Kidney epithelial cell (primary cell): ENCODE data around the gene BCORL1. TPM values are rescaled to one million over a fixed set of nuclear protein-coding genes. Genes with fewer than 3 reads are reported as not detected.

Experiments
- DNase-seq: peaks from one replicate; pipeline ENCODE4 v3.0.0-alpha.2; 2010; ENCODE audit warnings: low read depth
- H3K27me3 ChIP-seq: 2 replicates; pipeline ENCODE4 v1.6.0; 2011; ENCODE audit warnings: low read length; ENCODE audit not compliant: control insufficient read depth, insufficient read depth
- H3K36me3 ChIP-seq: 2 replicates; pipeline ENCODE4 v1.5.1; 2011; ENCODE audit warnings: low read length; ENCODE audit not compliant: control insufficient read depth, insufficient read depth
- H3K4me3 ChIP-seq: 2 replicates; pipeline ENCODE4 v1.5.1; 2011; ENCODE audit warnings: low read depth, mild to moderate bottlenecking, control low read depth, low read length
- CTCF ChIP-seq: IDR thresholded peaks from 2 replicates; pipeline ENCODE4 v1.5.1; 2011; ENCODE audit warnings: mild to moderate bottlenecking, moderate library complexity, low read length, control low read depth, inconsistent platforms; ENCODE audit not compliant: insufficient read depth, poor library complexity, severe bottlenecking
- total RNA-seq: library from RNA; depleted of rRNA; stranded (reverse); fragments of >200 nt; gene quantifications from 2 replicates; pipeline ENCODE4 v1.2.3, GENCODE V29; 2015

The BCORL1 gene
- total RNA-seq, 1 donor from 2014 or later: 4.8 TPM

GRCh38 chrX:129996120-129996519 is 13.7 kb downstream of the BCORL1 start:
- H3K4me3 ChIP-seq: no peak overlapping the region
- no peak for TF ChIP-seq CTCF
- no peaks in the 10 kb centered on the region for H3K27me3 ChIP-seq
- H3K36me3 ChIP-seq: no peaks in the 10 kb centered on the region
- DNase-seq: no peak

GRCh38 chrX:129997086-129997485 is 14.7 kb downstream of the BCORL1 start:
- Histone ChIP-seq H3K27me3 (no peaks in the 10 kb centered on the region), H3K4me3 (no peak overlapping the region), H3K36me3 (no peaks in the 10 kb centered on the region)
- no peak for TF ChIP-seq CTCF
- DNase-seq: no peak

GRCh38 chrX:129998021-129998420 is 15.6 kb downstream of the BCORL1 start:
- Histone ChIP-seq H3K27me3 (no peaks in the 10 kb centered on the region), H3K36me3 (no peaks in the 10 kb centered on the region), H3K4me3 (no peak overlapping the region)
- TF ChIP-seq CTCF: no peak
- no peak for DNase-seq

DNA sequence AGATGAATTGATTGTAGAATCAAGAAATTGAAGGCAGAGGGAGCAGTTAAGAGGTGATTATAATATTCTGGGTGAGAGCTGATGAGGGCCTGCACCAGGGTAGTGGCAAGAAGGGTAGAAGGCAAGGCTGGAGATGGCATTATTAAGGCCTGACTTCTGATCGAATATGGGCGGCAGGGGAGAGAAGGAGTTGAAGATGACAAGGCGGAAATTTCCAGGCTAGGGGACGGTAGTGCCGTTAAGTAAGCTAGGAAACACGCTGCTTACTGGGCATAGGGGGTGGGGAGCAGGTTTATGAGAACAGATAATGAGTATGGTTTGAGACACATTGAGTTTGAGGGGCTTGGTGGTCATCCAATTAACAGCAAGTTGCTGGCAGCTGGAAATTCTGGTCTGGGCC is 19.5 kb downstream of the BCORL1 start:
- TF ChIP-seq CTCF: no peak
- no peak overlapping the region for H3K4me3 ChIP-seq

GRCh38 chrX:130002541-130002940 is 20.1 kb downstream of the BCORL1 start:
- no peak for DNase-seq
- TF ChIP-seq CTCF: no peak
- H3K27me3 ChIP-seq: no peaks in the 10 kb centered on the region
- H3K4me3 ChIP-seq: no peak overlapping the region
- no peaks in the 10 kb centered on the region for H3K36me3 ChIP-seq

More for the DNA sequence above, 19.5 kb downstream of the BCORL1 start:
- no peaks in the 10 kb centered on the region for H3K27me3 ChIP-seq
- no peaks in the 10 kb centered on the region for H3K36me3 ChIP-seq
- no peak for DNase-seq

DNA sequence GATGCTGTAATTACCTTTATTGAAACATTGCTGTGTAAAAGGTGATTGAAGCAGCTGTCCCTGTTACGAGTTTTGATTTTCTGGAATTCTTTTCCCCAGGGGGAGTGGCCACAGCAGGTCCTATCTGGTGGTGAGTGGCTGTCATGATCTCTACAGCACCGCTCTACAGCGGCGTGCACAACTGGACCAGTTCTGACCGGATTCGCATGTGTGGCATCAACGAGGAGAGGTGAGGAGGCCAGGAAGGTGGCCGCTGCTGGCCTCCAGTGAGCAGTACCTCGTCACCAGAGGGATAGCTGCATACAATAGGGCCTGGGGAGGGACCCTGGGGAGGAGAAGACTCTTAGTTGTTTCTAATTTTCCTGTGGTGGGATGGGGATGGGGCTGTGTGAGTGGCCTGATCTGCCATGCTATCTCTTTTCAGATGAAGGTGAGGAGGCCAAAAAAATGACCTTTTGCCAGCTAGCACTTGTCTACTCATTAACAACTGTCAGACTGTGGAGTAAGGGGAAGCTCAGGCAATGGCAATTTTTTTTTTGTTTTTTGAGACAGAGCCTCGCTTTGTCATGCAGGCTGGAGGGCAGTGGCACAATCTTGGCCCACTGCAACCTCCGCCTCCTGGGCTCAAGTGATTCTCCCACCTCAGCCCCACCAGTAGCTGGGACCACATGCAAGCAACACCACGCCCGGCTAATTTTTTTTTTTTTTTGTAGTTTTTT is 22.8 kb downstream of the BCORL1 start:
- H3K27me3 ChIP-seq: no peaks in the 10 kb centered on the region
- DNase-seq: no peak
- no peak for TF ChIP-seq CTCF
- H3K4me3 ChIP-seq: no peak overlapping the region
- H3K36me3 ChIP-seq: no peaks in the 10 kb centered on the region
